GM23338 (cell line): ENCODE measurements around the gene CHRM5.

Experiments used
- CTCF ChIP-seq, 2 experiments: fragments of 200-600 bp in 1 of 2; sonication (generic) in 1 of 2; conservative IDR thresholded peaks; 2 replicates each; pipeline versions ENCODE4 v1.5.1 to v1.6.1; 2016 to 2017; ENCODE audit warnings: antibody characterized with exemption in 2 of 2, low read depth in 2 of 2, mild to moderate bottlenecking in 2 of 2, moderate library complexity in 1 of 2
- EZH2 ChIP-seq: fragments of 200-600 bp; sonication (generic); IDR thresholded peaks from one replicate; pipeline ENCODE4 v1.8.0; 2017; ENCODE audit warnings: antibody characterized with exemption, mild to moderate bottlenecking, low read depth; ENCODE audit not compliant: unreplicated experiment
- EZH2phosphoT487 ChIP-seq: fragments of 200-600 bp; sonication (generic); IDR thresholded peaks from one replicate; pipeline ENCODE4 v1.8.1; 2018; ENCODE audit warnings: antibody characterized with exemption; ENCODE audit not compliant: unreplicated experiment
- ZNF331 ChIP-seq: fragments of 250-450 bp; sonication (Bioruptor Pico); IDR thresholded peaks from 2 replicates; pipeline ENCODE4 v1.5.0; 2020; ENCODE audit warnings: low read depth, mild to moderate bottlenecking, moderate library complexity

DNA sequence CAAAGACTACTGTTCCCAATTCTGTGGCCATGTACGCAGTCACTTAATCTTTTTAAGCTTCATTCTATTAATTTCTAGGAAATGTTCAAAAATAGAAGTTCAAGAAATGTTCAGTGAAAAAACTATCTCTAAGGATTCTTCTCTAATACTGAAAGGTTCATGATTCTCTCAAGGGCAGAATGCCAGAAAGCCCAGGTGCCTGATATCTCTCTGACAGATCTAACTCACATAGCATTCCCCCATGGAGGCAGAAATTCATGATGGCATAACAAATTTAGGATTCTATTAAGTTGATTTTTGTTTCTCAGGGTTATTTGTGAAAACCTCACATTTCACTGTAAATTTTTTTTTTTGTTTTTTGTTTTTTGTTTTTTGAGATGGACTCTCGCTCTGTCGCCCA is 17.5 kb downstream of the CHRM5 start:
- TF ChIP-seq CTCF (conservative IDR thresholded peaks at IDR 0.05; ENCODE audit: low read depth in 2 of 2) (no peak), EZH2 (no peak), ZNF331 (CRISPR knock-in tag) (no peak), EZH2phosphoT487 (no peak)
